Raji (cell line): ENCODE data around the gene TALDO1.
A peak's percentile ranks its signal among the peaks of the same experiment; 100 is the strongest.

ENCODE experiments used
- POLR2A ChIP-seq: IDR thresholded peaks from 2 replicates; pipeline ENCODE4 v1.6.1; 2011; ENCODE audit warnings: low read depth, low read length, control low read depth; ENCODE audit not compliant: insufficient read depth

The TALDO1 gene

GRCh38 chr11:779955-780532 is 32.8 kb downstream of the TALDO1 start:
- TF ChIP-seq POLR2A = no peak

- 0 out of 2 replicates have a peak, but pooled peaks have one; percentile 25 for TF ChIP-seq POLR2A
These were observed 35.3 kb downstream of the TALDO1 start for GRCh38 chr11:782264-783174.

GRCh38 chr11:783581-784015 is 36.3 kb downstream of the TALDO1 start:
- TF ChIP-seq POLR2A = peak; percentile 8; the same call in 1 of the 2 replicates

GRCh38 chr11:786235-787083 is 39.2 kb downstream of the TALDO1 start:
- peak; percentile 48; the same call in 1 of the 2 replicates for TF ChIP-seq POLR2A

- no peak for TF ChIP-seq POLR2A
These were observed 39.9 kb downstream of the TALDO1 start for GRCh38 chr11:787084-787675.

GRCh38 chr11:788009-788640 is 40.9 kb downstream of the TALDO1 start:
- TF ChIP-seq POLR2A = no peak

GRCh38 chr11:788953-789940 is 42.0 kb downstream of the TALDO1 start:
- TF ChIP-seq POLR2A = no peak

GRCh38 chr11:789943-790342 is 42.7 kb downstream of the TALDO1 start, which contains the start of gene CEND1:
Gene CEND1 (minus strand): TSS chr11:790090. CDS start chr11:788576, 1,514 bp downstream.
- TF ChIP-seq POLR2A = no peak

GRCh38 chr11:790721-791564 is 43.7 kb downstream of the TALDO1 start:
- TF ChIP-seq POLR2A = 0 out of 2 replicates have a peak, but pooled peaks have one; percentile 23

GRCh38 chr11:791658-792534 is 44.6 kb downstream of the TALDO1 start:
- no peak for TF ChIP-seq POLR2A

GRCh38 chr11:792535-792821 is 45.2 kb downstream of the TALDO1 start:
- TF ChIP-seq POLR2A = no peak
